Measurements from ENCODE around the gene DSTN.
A peak's percentile ranks its signal among the peaks of the same experiment; 100 is the strongest.

Gene DSTN

DNA sequence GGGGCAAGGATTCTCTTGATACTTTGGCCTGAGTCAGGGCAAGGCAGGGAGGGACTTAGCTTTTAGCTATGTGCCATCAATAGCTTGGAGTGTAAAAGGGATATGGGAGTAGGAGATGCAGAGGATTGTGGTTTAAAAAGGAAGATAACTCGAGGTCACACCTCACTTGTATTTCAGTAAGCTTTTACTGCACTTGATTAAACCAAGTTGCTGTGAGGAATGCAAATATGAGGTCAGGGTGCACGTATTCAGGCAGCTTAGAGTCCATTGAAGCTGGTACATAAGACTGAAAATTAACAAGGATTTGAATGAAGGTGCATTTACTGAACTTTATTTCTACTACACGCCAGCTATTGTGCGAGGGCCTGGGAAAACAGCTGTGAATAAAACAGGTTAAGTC is 32.1 kb downstream of the DSTN start:
- Histone ChIP-seq H3K27me3 (ENCODE audit: low read depth, low read length) (no peaks in the 10 kb centered on the region), H3K4me3 (ENCODE audit: low read depth in 1 of 2, low read length in 2 of 2) (no peak overlapping the region), H3K36me3 (ENCODE audit: control insufficient read depth in 1 of 2, insufficient read depth in 2 of 2, low read length in 2 of 2) (peaks cover 15 to 18% of the 10 kb centered on the region in 2 donors), H3K9me3 (ENCODE audit: control insufficient read depth in 1 of 2, low read length in 2 of 2) (no peaks in the 10 kb centered on the region), H3K4me1 (ENCODE audit: control insufficient read depth in 1 of 2, insufficient read depth in 2 of 2, low read length in 2 of 2) (peaks cover 3 to 89% of the 10 kb centered on the region in 2 donors), H3K27ac (ENCODE audit: low read length) (no peak overlapping the region)

DNA sequence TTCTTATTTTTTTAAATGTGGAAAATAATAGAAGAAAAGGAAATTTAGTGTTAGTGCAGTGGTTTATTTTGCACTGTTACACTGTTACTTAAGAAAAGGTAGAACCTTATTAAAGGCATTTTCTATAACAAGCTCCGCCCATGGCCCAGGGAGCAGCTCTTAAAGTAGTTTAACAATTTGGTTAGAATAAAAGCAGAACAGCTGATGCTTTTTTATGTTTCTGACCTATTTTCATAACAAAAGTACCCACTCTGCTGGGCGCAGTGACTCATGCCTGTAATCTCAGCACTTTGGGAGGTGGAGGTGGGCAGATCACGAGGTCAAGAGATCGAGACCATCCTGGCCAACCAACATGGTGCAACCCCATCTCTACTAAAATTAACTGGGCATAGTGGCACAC is 32.6 kb downstream of the DSTN start:
- no peak overlapping the region for H3K27ac ChIP-seq (ENCODE audit: low read length)
- peaks cover 3 to 84% of the 10 kb centered on the region in 2 donors for H3K4me1 ChIP-seq (ENCODE audit: control insufficient read depth in 1 of 2, insufficient read depth in 2 of 2, low read length in 2 of 2)
- H3K36me3 ChIP-seq (ENCODE audit: control insufficient read depth in 1 of 2, insufficient read depth in 2 of 2, low read length in 2 of 2): peaks cover 15 to 20% of the 10 kb centered on the region in 2 donors

DNA sequence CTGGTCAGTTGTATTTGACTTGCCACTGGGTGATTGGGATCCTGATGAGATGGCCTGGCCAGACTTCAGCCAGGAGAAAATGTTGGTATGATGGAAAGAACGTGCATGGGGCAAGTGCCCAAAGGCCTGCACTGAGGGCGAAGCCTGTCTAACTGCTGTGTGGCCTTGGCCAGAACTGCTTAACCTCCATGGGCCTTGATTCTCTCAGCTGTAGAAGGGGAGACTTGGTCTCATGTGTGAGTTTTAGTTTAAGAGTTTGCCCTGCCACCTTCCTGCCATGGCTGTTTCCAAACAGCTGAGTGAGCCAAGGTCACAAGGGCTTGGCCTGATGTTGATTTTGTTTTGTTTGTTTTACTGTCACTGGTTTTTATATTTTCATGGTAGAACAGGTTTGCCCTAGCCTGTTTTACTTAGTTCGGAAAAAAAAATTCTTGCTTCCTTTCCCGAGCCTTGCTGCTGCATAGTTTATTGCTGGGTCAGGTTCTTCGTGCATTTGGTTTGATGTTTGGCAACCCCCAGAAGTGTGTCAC is 35.3 kb downstream of the DSTN start:
- Histone ChIP-seq H3K27ac (ENCODE audit: low read length) (peak overlapping the region; percentile 14), H3K9me3 (ENCODE audit: control insufficient read depth in 1 of 2, low read length in 2 of 2) (no peaks in the 10 kb centered on the region), H3K4me3 (ENCODE audit: low read depth in 1 of 2, low read length in 2 of 2) (no peak overlapping the region), H3K4me1 (ENCODE audit: control insufficient read depth in 1 of 2, insufficient read depth in 2 of 2, low read length in 2 of 2) (peaks cover 3 to 71% of the 10 kb centered on the region in 2 donors), H3K27me3 (ENCODE audit: low read depth, low read length) (no peaks in the 10 kb centered on the region), H3K36me3 (ENCODE audit: control insufficient read depth in 1 of 2, insufficient read depth in 2 of 2, low read length in 2 of 2) (peaks cover 25 to 39% of the 10 kb centered on the region in 2 donors)

More for the DNA sequence above, 32.6 kb downstream of the DSTN start:
- Histone ChIP-seq H3K9me3 (ENCODE audit: control insufficient read depth in 1 of 2, low read length in 2 of 2) (no peaks in the 10 kb centered on the region), H3K27me3 (ENCODE audit: low read depth, low read length) (no peaks in the 10 kb centered on the region), H3K4me3 (ENCODE audit: low read depth in 1 of 2, low read length in 2 of 2) (no peak overlapping the region)

DNA sequence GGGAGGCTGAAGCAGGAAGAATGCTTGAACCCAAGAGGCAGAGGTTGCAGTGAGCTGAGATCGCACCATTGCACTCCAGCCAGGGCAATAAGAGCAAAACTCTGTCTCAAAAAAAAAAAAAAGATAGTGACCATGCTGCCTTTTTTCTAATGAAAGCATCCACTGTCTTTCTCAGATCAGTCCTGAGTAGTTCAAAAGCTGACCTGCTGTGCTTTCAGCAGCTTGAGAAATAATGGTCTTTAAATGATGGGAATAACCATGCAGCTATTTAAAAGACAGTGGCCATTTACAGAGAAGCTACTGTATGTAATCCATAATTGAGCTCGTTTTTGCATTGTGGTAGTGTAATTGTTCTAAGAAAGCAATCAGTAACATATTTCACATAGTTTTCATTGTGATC is 36.1 kb downstream of the DSTN start:
- Histone ChIP-seq H3K27me3 (ENCODE audit: low read depth, low read length) (no peaks in the 10 kb centered on the region), H3K4me1 (ENCODE audit: control insufficient read depth in 1 of 2, insufficient read depth in 2 of 2, low read length in 2 of 2) (peaks cover 3 to 72% of the 10 kb centered on the region in 2 donors), H3K4me3 (ENCODE audit: low read depth in 1 of 2, low read length in 2 of 2) (no peak overlapping the region), H3K27ac (ENCODE audit: low read length) (no peak overlapping the region), H3K9me3 (ENCODE audit: control insufficient read depth in 1 of 2, low read length in 2 of 2) (no peaks in the 10 kb centered on the region), H3K36me3 (ENCODE audit: control insufficient read depth in 1 of 2, insufficient read depth in 2 of 2, low read length in 2 of 2) (peaks cover 25 to 39% of the 10 kb centered on the region in 2 donors)

DNA sequence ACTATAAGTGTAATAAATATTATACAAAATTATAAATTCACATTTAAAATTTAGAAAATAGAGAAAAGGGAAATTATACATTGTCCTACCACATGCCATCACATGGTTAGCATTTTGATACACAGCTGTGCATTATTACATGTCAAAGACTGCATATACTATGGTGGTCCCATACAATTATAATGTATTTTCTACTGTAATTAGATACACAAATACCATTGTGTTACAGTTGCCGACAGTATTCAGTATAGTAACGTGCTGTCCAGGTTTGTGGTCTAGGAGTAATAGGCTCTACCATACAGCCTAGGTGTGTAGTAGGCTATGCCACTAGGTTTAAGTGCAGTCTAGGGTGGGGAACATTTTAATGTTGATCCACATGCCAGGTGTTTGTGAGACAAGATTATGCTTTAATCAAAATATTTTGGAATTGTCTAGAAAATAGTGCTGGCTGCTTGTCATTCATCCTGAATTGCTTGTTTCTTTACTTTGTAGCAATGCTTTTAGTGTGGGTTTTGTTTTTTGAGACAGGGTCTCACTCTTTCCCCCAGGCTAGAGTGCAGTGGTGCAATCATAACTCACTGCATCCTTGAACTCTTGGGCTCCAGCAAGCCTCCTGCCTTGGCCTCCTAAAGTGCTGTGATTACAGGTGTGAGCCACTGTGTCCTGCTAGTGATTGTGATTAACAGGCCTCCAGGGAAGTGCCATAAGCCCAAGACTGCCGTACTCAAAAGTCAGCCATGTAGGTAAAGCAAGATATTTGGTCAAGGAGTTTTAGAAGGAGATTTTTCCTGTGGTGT is 39.0 kb downstream of the DSTN start:
- peaks cover 3 to 71% of the 10 kb centered on the region in 2 donors for H3K4me1 ChIP-seq (ENCODE audit: control insufficient read depth in 1 of 2, insufficient read depth in 2 of 2, low read length in 2 of 2)
- no peaks in the 10 kb centered on the region for H3K9me3 ChIP-seq (ENCODE audit: control insufficient read depth in 1 of 2, low read length in 2 of 2)
- H3K27me3 ChIP-seq (ENCODE audit: low read depth, low read length): no peaks in the 10 kb centered on the region
- H3K27ac ChIP-seq (ENCODE audit: low read length): no peak overlapping the region
- H3K36me3 ChIP-seq (ENCODE audit: control insufficient read depth in 1 of 2, insufficient read depth in 2 of 2, low read length in 2 of 2): peaks cover 21 to 33% of the 10 kb centered on the region in 2 donors
- H3K4me3 ChIP-seq (ENCODE audit: low read depth in 1 of 2, low read length in 2 of 2): no peak overlapping the region

DNA sequence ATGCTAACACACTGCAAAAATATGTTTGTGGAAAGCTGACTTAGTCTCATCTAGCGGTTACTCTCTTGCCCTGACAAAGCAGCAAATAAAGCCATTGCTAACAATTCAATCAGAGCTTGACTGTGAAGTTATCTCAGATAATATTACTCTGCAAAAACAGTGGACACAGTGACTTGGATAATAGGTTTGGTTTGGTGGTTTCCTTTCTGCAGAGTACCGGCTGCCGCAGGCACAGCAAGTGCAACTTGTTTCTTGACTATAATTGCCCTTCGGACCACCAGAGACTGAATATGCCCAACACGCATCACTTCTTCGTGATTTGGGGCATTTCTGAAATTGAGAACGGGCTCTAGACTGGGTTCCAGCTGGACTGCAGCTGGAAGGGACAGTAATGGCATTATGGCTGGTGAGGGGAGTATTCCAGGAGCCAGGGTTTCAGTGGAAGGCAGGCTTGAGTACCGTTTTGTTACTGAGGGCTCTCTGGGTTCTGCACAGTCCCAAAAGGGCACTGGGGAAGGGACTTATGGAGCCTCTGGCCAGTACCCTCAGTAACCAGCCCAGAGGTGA is 40.0 kb downstream of the DSTN start:
- Histone ChIP-seq H3K27me3 (ENCODE audit: low read depth, low read length) (no peaks in the 10 kb centered on the region), H3K36me3 (ENCODE audit: control insufficient read depth in 1 of 2, insufficient read depth in 2 of 2, low read length in 2 of 2) (peaks cover 16 to 27% of the 10 kb centered on the region in 2 donors), H3K9me3 (ENCODE audit: control insufficient read depth in 1 of 2, low read length in 2 of 2) (no peaks in the 10 kb centered on the region), H3K4me1 (ENCODE audit: control insufficient read depth in 1 of 2, insufficient read depth in 2 of 2, low read length in 2 of 2) (peaks cover 7 to 71% of the 10 kb centered on the region in 2 donors), H3K4me3 (ENCODE audit: low read depth in 1 of 2, low read length in 2 of 2) (no peak overlapping the region), H3K27ac (ENCODE audit: low read length) (no peak overlapping the region)

DNA sequence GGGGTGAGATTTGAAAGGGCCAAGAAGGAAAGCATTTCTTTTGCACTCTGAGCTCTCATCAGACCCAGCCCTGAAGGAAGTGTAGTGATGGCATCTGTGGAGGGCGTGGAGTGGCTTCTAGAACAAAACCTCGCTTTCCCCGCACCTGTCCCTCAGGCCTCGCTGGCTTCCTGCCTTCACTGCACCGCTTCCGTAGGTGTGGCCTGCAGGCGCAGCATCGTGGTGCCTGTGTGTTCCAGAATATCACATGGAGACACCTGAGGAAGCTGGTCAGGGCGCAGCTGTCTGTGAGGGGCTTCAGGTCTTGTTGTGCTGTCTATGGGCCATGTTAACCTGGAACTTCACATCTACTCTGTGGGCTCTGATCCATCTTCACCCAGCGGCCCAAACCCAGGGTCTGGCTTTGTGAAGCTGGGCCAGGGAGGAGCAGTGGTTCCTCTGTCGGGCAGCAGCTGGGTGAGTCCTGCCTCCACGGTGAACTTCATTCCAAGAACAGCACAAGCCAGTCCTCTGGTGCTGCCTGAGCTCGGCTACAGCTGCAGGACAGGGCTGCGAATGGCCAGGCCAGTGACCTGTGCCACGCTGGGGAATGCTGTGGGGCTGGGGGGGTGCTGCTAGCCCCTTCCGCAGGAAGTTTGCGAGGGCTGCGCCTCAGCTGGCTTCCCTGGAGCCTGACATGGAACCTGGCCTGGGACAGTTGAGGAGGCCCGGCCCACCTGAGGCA is 40.9 kb downstream of the DSTN start:
- peak overlapping the region; percentile 23 for H3K27ac ChIP-seq (ENCODE audit: low read length)
- H3K36me3 ChIP-seq (ENCODE audit: control insufficient read depth in 1 of 2, insufficient read depth in 2 of 2, low read length in 2 of 2): peaks cover 10 to 25% of the 10 kb centered on the region in 2 donors
- H3K4me1 ChIP-seq (ENCODE audit: control insufficient read depth in 1 of 2, insufficient read depth in 2 of 2, low read length in 2 of 2): peaks cover 5 to 71% of the 10 kb centered on the region in 2 donors
- H3K9me3 ChIP-seq (ENCODE audit: control insufficient read depth in 1 of 2, low read length in 2 of 2): no peaks in the 10 kb centered on the region
- H3K27me3 ChIP-seq (ENCODE audit: low read depth, low read length): no peaks in the 10 kb centered on the region
- H3K4me3 ChIP-seq (ENCODE audit: low read depth in 1 of 2, low read length in 2 of 2): no peak overlapping the region

DNA sequence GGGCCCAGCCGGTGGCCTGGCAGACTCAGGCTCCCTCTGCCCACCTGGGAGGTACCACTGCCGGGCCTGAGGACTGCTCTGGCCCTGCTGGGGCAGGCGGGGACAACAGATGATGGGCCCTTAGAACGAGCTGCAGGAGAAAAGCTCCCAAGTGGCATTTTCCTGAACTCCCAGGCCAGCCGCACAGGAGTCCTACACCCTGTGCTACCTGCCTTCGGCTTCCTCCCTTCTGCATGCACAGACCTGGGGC is 41.3 kb downstream of the DSTN start:
- H3K27ac ChIP-seq (ENCODE audit: low read length): no peak overlapping the region
- peaks cover 5 to 72% of the 10 kb centered on the region in 2 donors for H3K4me1 ChIP-seq (ENCODE audit: control insufficient read depth in 1 of 2, insufficient read depth in 2 of 2, low read length in 2 of 2)
- H3K36me3 ChIP-seq (ENCODE audit: control insufficient read depth in 1 of 2, insufficient read depth in 2 of 2, low read length in 2 of 2): peaks cover 10 to 30% of the 10 kb centered on the region in 2 donors
- no peak overlapping the region for H3K4me3 ChIP-seq (ENCODE audit: low read depth in 1 of 2, low read length in 2 of 2)
- H3K9me3 ChIP-seq (ENCODE audit: control insufficient read depth in 1 of 2, low read length in 2 of 2): no peaks in the 10 kb centered on the region
- H3K27me3 ChIP-seq (ENCODE audit: low read depth, low read length): no peaks in the 10 kb centered on the region

DNA sequence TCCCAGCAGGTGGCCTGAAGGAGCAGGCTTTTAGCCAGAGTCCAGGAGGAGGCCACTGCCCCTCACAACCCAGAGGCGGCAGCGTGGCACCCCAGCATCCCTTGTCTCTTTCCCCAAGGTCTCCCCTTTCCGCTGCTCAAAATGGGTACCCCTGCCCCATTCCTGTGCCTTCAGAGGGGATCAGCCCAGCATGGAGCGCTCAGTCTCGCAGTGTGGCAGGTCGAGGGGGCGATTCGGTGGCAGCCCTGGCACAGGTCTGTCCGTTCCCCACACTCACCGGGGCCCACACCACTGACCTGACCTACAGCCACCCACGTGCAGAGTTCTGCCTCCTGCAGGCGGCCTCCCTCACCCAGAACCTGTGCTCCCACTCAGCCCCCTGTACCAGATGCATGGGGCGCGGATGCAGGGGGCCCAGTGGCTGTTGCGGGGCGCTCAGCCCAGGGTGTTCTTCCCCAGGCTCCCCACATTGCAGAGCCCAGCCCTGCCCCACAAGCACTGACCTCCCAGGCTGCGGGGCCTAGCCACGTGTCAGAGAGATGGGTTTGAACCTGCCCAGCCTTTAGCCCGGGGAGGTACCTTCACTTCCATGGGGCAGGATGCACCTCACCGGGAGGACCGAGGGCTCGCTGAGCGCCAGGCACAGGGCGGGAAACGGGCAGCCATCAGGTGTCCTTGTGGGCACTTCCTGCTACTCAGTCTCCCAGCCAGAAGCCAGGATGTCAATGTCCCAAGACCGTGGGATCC is 41.8 kb downstream of the DSTN start:
- Histone ChIP-seq H3K4me3 (ENCODE audit: low read depth in 1 of 2, low read length in 2 of 2) (no peak overlapping the region), H3K27ac (ENCODE audit: low read length) (peak overlapping the region; percentile 60), H3K27me3 (ENCODE audit: low read depth, low read length) (no peaks in the 10 kb centered on the region), H3K4me1 (ENCODE audit: control insufficient read depth in 1 of 2, insufficient read depth in 2 of 2, low read length in 2 of 2) (peaks cover 5 to 70% of the 10 kb centered on the region in 2 donors), H3K36me3 (ENCODE audit: control insufficient read depth in 1 of 2, insufficient read depth in 2 of 2, low read length in 2 of 2) (peaks cover 10 to 32% of the 10 kb centered on the region in 2 donors), H3K9me3 (ENCODE audit: control insufficient read depth in 1 of 2, low read length in 2 of 2) (no peaks in the 10 kb centered on the region)

DNA sequence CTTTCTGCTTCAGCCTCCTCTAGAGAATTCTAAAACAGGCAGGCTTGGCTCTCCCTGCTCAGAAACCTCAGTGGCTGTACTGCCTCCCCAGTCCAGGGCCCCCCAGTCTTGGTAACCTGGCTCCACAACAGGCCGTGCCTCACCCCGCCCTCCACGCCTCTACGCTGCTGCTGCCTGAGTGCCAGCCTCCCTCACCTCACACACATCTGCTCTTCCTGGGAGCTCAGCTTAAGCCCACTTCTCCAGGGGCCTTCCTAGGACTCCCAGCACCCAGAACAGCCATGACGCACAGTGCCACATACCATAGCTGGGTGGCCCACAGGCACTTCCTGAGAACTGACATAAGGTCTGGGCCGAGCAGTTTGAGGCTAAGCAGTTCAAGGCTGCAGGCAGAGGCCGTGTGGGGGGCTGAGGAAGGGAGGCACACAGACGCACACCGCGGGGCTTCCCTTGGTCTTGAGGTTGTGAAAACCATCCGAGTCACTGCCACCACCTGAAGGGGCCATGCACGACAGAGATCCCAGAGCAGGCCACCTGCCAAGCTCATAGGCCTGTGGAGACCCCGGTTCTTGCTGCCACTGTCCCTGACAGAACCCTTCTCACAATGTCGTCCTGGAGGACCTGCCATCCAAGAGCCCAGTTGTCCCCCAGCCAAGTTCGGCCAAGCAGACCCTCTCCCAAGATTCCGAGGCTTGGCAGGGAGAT is 42.6 kb downstream of the DSTN start:
- peaks cover 5 to 72% of the 10 kb centered on the region in 2 donors for H3K4me1 ChIP-seq (ENCODE audit: control insufficient read depth in 1 of 2, insufficient read depth in 2 of 2, low read length in 2 of 2)
- H3K27me3 ChIP-seq (ENCODE audit: low read depth, low read length): no peaks in the 10 kb centered on the region
- no peaks in the 10 kb centered on the region for H3K9me3 ChIP-seq (ENCODE audit: control insufficient read depth in 1 of 2, low read length in 2 of 2)
- H3K27ac ChIP-seq (ENCODE audit: low read length): peak overlapping the region; percentile 60
- H3K36me3 ChIP-seq (ENCODE audit: control insufficient read depth in 1 of 2, insufficient read depth in 2 of 2, low read length in 2 of 2): peaks cover 16 to 31% of the 10 kb centered on the region in 2 donors
- no peak overlapping the region for H3K4me3 ChIP-seq (ENCODE audit: low read depth in 1 of 2, low read length in 2 of 2)
